Stimulated activated CD4-positive, alpha-beta T cell treated with anti-CD3 and anti-CD28 coated beads, TNF-alpha, amount 100 ng/mL, for 1 hour (primary cell): ENCODE results near the gene BCAS1.

Source experiments
- DNase-seq, 3 donors: peaks; one replicate each; pipeline ENCODE4 v3.0.0-alpha.2; 2020; ENCODE audit warnings: low read depth in 3 of 3, low spot score in 1 of 3

The BCAS1 gene

GRCh38 chr20:54056762-54057639, 13.4 kb downstream of the BCAS1 start:
- DNase-seq = no peak

- no peak for DNase-seq
These were observed 15.9 kb downstream of the BCAS1 start for GRCh38 chr20:54054516-54054915.

- no peak for DNase-seq
These were observed 19.3 kb downstream of the BCAS1 start for GRCh38 chr20:54051068-54051467.

DNA sequence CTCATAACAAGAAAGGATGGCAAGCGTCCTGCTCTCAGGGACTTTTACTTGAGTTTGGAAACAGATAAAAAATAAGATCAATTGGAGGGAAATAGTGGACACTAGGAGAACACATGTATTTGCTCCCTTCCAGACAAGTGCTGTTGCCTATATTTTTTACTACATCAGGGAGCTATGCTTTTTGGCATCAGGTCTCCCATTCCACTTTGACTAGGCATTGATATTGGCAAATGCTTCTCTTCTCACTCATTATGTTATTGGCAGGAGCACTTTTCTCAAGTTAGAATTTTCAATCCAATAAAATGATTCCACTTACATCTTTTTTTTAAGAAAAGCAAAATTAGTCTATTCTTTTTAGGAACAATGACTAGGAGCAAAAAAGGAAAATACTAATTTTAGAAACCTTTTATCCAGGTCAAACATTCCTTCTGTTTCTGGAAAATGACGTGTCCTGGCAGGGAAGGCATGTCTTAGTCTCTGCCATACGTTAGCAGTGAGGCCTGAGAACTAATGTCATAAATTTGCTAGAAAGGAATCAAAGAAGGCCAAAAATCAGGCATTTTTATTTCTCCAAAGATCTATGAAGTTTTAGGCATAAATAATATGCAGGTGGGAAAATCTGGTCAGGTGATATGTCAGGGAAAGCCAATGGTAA, 21.4 kb downstream of the BCAS1 start:
- no peak for DNase-seq

GRCh38 chr20:54048481-54048880, 21.9 kb downstream of the BCAS1 start:
- no peak for DNase-seq

DNA sequence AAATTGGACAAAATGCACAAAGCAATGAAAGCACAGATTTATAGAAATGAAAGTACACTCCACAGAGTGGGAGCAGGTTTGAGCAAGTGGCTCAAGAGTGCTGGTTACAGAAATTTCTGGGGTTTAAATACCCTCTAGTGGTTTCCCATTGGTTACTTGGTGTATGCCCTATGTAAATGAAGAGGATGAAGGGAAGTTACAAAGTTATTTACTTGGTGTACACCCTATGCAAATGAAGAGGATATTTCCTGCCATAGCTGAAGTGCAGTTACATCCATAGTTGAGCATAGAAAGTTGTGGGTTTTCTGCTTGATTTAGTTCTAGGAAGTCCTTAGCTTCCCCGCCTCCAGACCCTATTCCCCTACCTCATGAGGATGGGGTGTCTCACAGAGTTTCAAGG, 22.7 kb downstream of the BCAS1 start:
- DNase-seq = no peak

GRCh38 chr20:54047048-54047447, 23.3 kb downstream of the BCAS1 start:
- DNase-seq = no peak

DNA sequence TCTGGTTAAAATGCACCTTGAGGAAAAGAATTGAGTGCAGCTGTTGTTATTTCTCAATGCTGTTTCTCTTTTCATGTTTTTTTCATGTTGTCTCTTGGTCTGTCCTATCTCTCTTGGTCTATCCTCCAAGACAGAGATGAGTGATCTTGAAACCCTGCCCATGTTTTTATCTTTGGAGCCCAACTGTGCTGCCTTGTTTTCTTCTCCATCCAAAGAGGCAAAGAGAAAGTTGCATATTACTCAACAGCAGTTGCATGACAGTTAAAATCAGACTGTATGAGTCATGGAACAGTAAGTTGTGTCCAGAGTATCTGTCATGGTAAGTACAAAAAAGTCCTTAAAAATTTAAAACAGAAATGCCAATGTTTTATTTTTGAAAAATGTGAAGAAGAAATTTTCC, 26.2 kb downstream of the BCAS1 start:
- DNase-seq = no peak

DNA sequence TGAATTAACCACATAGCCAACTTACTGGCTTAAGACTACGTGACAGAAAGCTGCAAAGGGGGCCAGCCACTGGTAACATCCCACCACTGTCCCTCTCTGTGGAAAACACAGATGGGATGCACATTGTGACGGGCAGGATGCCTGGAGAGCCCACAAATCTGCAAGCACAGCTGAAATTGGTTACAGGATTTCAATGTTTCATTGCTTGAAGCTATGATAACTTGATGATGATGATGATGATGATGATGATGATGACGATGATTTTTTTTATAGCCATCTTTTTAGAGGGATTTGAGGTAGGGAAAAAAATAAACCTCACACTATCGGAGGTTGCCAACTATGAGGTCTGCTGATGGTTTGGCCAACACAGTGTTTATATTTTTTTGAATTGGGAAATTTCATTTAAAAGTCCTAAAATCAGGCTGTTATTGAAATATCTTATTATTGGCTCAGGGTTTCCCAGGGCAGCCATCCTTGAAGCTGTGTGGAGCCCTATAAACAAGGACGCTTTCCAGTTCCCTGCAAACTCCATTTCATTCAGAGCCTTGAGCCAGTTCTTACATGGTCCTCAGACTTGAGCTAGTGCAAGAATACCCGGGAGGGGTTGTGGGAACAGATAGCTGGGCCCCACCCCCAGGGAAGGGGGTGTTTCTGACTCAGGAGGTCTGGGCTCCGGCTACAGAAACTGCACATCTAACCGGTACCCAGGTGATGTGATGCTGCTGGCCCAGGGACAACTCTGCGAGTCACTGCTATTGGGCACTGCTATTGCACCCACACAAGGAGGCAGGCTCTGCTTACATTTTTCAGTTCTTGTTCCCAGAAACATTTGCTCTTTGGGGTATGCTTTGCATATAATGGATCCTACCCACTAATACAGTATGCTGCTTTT, 27.1 kb downstream of the BCAS1 start:
- no peak for DNase-seq

GRCh38 chr20:54042021-54042420, 28.4 kb downstream of the BCAS1 start:
- DNase-seq = no peak

GRCh38 chr20:54041336-54041735, 29.1 kb downstream of the BCAS1 start:
- DNase-seq = no peak

GRCh38 chr20:54040531-54040930, 29.9 kb downstream of the BCAS1 start:
- no peak for DNase-seq

GRCh38 chr20:54038961-54039360, 31.4 kb downstream of the BCAS1 start:
- DNase-seq = no peak

- no peak for DNase-seq
These were observed 32.9 kb downstream of the BCAS1 start for GRCh38 chr20:54037525-54037924.

DNA sequence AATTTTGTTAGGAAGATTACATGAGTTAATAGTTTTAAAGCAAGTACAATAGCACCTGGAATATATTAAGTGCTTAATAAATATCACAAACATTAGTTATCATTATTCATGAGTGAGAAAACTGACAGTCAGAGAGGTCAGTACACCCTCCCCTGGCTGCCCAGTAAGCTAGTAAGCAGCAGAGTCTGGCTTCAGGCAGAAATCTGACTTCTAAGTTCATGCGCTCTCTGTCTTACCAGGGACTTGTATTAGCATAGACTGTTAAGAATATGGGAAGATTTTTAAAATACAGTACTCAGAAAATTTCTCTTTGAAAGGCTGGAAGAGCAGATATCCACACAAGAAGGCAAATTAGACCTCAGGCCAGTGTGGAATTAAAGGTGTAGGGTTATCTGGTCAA, 40.8 kb downstream of the BCAS1 start:
- no peak for DNase-seq

GRCh38 chr20:54029176-54029575, 41.2 kb downstream of the BCAS1 start:
- DNase-seq = no peak

- DNase-seq = no peak
These were observed 42.0 kb downstream of the BCAS1 start for GRCh38 chr20:54028276-54029011.

GRCh38 chr20:54027704-54028103, 42.7 kb downstream of the BCAS1 start:
- DNase-seq = no peak

DNA sequence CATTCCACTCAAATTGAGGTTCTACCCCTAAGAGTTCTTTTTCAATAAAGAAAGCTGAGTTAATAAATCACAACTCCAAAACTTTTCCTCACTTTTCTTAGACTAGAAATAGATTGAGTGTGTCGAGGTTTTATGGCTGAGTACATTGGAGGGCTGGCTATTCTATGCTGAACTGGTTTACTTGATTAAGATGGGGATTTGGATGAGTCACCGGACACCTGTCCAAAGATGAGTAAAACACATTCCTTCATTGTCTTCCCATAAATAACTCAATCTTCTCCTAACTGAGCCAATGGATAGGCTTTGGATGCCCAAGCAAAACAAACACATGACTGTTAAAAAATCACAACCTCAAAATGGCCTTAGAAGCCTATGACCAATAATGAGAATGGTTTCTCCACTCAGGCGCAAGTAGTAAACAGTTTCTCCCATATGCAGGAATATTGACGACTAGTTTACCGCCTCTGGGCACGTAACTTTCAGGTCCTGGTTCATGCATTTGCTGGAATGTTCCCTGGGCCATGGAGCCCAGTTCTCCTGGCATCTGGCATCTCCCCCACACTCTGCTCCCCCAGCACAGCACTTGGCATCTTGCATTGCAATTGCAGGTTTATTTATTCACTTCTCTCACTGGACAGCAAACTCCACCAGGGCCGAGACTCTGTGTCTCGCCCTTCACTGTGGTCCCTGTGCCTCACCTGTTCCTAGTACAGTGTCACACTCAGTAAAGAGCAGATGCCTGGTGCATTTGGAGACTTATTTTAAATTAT, 43.9 kb downstream of the BCAS1 start:
- no peak for DNase-seq

- DNase-seq = no peak
These were observed 45.1 kb downstream of the BCAS1 start for GRCh38 chr20:54025251-54025771.
